ENCODE data around the gene WFDC1.

WFDC1 gene

DNA sequence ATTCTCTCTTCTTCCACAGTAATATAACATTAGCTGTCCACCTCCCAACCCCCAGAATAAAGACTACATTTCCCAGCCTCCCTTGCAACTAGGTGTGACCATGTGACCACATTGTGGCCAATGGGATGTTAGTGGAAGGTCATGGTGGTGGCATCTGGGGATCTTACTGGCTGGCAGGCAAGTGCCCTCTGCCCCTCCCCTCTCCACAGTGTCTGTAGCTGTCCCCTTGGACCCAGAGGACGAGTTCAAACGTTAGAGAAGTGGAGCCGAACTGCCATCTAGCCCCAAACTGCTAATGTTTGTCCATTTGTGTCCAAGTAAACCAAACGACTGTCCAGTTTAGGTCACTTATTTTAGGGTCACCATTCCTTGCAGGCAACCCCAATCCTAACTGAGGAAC is 28.2 kb upstream of the WFDC1 start:
- TF ChIP-seq ZFX (IDR thresholded peaks at IDR 0.05; ENCODE audit: borderline replicate concordance) = no peak
- TF ChIP-seq, protein P1, sequence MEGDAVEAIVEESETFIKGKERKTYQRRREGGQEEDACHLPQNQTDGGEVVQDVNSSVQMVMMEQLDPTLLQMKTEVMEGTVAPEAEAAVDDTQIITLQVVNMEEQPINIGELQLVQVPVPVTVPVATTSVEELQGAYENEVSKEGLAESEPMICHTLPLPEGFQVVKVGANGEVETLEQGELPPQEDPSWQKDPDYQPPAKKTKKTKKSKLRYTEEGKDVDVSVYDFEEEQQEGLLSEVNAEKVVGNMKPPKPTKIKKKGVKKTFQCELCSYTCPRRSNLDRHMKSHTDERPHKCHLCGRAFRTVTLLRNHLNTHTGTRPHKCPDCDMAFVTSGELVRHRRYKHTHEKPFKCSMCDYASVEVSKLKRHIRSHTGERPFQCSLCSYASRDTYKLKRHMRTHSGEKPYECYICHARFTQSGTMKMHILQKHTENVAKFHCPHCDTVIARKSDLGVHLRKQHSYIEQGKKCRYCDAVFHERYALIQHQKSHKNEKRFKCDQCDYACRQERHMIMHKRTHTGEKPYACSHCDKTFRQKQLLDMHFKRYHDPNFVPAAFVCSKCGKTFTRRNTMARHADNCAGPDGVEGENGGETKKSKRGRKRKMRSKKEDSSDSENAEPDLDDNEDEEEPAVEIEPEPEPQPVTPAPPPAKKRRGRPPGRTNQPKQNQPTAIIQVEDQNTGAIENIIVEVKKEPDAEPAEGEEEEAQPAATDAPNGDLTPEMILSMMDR (IDR thresholded peaks at IDR 0.05) = no peak
- H3K27ac ChIP-seq = no peak overlapping the region

DNA sequence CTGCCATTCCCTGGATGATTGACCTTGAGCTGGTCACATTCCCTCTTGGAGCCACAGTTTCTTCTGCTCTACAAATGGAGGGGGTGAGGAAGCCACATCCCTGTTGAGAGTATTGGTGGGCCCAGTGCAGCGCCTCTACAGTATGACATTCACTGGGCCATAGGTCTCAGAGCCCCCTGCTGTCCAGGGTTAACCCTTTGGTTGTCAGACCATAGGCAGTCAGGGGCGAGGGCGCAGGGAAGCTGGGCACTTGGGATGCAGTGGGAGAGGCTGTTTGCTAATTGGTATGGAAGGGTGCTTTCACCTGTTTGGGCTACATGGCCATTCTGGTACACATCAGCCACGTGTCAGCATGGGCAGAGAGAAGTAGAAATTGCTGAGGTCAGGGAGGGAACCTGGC is 27.3 kb upstream of the WFDC1 start:
- no peak overlapping the region for H3K27ac ChIP-seq
- TF ChIP-seq, protein P1 (IDR thresholded peaks at IDR 0.05) = no peak
- TF ChIP-seq ZFX (IDR thresholded peaks at IDR 0.05; ENCODE audit: borderline replicate concordance) = no peak

DNA sequence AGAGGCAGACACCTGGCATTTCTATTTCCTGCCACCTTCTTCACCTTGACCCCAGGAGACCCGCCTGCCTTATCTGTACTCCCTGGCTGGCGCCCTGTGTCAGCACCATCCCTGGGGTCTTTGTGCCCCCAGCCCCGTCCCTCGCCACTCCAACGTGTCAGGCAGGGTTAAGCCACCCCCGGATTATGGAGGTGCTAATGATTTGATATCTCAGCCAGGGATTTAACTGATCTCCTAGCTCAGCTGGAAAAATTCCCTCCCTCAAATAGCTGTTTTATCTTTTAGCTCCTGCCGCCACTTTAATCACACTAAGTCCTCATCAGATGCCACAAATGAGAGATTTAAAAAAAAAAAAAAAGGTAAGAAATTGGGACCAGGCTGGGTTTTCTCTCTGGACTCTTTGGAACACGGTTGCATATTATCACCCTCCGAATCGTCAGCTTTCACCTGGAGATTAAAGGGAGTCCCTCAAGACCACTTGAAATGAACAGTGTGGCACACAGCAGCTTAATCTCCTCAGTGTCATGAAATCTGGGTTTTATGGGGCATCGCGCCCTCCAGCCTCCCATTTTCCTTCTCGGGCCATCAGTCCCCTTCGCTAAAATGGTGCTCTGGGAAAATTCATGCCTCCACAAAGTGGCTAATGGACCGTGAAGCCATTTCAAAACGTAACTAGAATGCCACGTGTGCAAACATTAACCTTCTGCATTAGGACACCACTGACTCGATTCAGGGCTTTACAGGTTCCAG is 26.2 kb upstream of the WFDC1 start:
- TF ChIP-seq, protein P1 (IDR thresholded peaks at IDR 0.05) = no peak
- no peak for TF ChIP-seq ZFX (IDR thresholded peaks at IDR 0.05; ENCODE audit: borderline replicate concordance)
- no peak overlapping the region for H3K27ac ChIP-seq

DNA sequence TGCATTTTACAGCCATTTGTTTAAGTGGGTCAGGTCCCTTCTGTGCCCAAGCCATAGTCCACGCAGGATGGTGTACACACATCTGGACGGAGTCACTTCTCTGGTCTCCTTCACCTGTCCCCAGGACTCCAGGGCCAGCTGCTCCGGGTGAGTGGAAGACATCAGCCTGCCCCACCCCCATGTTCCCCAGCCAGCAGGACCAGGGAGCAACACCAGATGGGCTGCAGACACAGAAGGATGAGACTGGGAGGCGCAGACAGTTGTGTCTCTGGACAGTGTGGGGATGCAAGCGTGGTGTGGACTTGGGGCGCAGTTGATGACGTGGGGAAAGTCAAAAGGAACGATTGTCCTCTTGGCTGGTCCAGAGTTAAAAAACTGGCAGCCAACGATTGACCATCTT is 24.6 kb upstream of the WFDC1 start:
- TF ChIP-seq, protein P1 (IDR thresholded peaks at IDR 0.05) = no peak
- no peak for TF ChIP-seq ZFX (IDR thresholded peaks at IDR 0.05; ENCODE audit: borderline replicate concordance)
- no peak overlapping the region for H3K27ac ChIP-seq

DNA sequence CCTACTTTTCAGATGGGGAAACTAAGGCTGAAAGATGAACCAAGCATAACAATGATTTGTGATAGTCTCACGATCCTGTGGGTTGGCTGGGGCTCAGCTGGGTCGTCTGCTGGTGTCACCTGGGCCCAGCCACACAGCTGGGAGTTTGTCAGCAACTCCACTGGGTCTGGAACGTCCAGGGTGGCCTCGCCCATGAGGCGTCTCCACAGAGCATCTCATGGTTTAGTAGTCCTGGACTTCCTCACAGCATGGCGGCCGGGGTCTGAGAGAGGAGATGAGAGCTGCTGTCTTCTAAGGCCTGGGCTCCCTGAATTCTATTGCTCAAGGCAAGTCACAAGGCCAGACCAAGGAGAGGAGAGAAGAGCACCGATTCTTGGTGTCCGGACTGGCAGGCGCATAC is 24.1 kb upstream of the WFDC1 start:
- TF ChIP-seq, protein P1 (IDR thresholded peaks at IDR 0.05) = no peak
- TF ChIP-seq ZFX (IDR thresholded peaks at IDR 0.05; ENCODE audit: borderline replicate concordance) = no peak
- no peak overlapping the region for H3K27ac ChIP-seq

DNA sequence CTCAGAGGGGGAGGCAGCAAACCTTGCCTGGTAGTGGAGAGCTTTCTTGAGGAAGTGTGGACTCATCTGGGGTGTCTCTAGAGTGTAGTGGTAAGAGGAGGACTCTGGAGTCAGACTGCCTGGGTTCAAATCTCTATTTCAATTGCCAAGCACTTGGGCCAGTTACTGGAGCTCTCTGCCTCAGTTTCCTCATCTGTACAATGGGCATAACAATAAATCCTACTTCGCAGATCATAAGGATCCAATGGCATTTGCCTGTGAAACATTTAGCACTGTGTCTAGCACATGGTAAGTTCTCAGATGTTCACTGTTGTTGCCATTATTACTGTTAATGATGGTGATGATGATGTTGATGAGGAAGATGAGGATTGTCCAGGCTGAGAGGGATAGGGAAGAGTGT is 23.6 kb upstream of the WFDC1 start:
- no peak overlapping the region for H3K27ac ChIP-seq
- no peak for TF ChIP-seq ZFX (IDR thresholded peaks at IDR 0.05; ENCODE audit: borderline replicate concordance)
- TF ChIP-seq, protein P1 (IDR thresholded peaks at IDR 0.05) = no peak

DNA sequence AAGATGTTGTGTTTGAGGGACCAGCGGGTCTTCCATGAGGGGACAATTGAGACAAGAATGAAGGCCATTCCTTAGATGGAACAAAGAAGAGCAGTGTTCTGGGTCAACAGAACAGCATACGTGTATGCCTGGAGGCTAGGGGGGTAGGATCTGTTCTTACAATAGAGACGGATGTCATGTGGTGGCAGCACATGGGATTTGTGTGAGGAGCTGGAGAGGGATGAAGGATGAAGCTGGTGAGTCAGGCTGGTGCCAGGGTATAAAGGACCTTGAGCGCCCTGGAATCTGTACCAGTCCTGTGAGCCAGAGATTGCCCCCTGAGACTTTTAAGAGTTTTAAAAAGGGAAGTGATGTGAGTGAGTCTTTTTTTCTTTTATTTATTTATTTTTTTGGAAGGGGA is 22.8 kb upstream of the WFDC1 start:
- TF ChIP-seq, protein P1 (IDR thresholded peaks at IDR 0.05) = no peak
- TF ChIP-seq ZFX (IDR thresholded peaks at IDR 0.05; ENCODE audit: borderline replicate concordance) = no peak
- H3K27ac ChIP-seq = no peak overlapping the region
